CD14-positive monocyte (primary cell): ENCODE data around the gene ARHGEF10L. TPM values are rescaled to one million over a fixed set of nuclear protein-coding genes. Genes with fewer than 3 reads are reported as not detected.

Experiments used
- DNase-seq, 3 donors: peaks; one replicate each; pipeline ENCODE4 v3.0.0-alpha.2; 2011 to 2022
- H2AFZ ChIP-seq: 2 replicates; pipeline ENCODE4 v1.6.0; 2012; ENCODE audit warnings: mild to moderate bottlenecking, low read depth, low read length, inconsistent platforms; ENCODE audit not compliant: insufficient read depth, poor library complexity, severe bottlenecking
- H3K27ac ChIP-seq, 2 donors: 1 replicate in 1 of 2; 2 replicates in 1 of 2; pipeline ENCODE4 v1.5.1; 2012 to 2013; ENCODE audit warnings: low read length in 2 of 2, control low read depth in 1 of 2, inconsistent platforms in 1 of 2, low read depth in 1 of 2, mild to moderate bottlenecking in 1 of 2
- H3K27me3 ChIP-seq, 2 donors: one replicate each; pipeline versions ENCODE4 v1.6.0 to v1.6.1; 2011 to 2013; ENCODE audit warnings: low read length in 2 of 2; ENCODE audit not compliant: control insufficient read depth in 2 of 2, insufficient read depth in 2 of 2
- H3K36me3 ChIP-seq, 2 donors: replicated peaks in 1 of 2; 1 replicate in 1 of 2; 2 replicates in 1 of 2; pipeline versions ENCODE4 v1.5.1 to v1.6.1; 2012 to 2013; ENCODE audit warnings: low read length in 2 of 2, control low read depth in 1 of 2, inconsistent platforms in 1 of 2, mild to moderate bottlenecking in 1 of 2; ENCODE audit not compliant: insufficient read depth in 2 of 2, control insufficient read depth in 1 of 2
- H3K4me1 ChIP-seq, 2 donors: 1 replicate in 1 of 2; 2 replicates in 1 of 2; pipeline versions ENCODE4 v1.5.1 to v1.6.1; 2012 to 2013; ENCODE audit warnings: low read length in 2 of 2, control low read depth in 1 of 2, inconsistent platforms in 1 of 2, mild to moderate bottlenecking in 1 of 2, moderate library complexity in 1 of 2; ENCODE audit not compliant: insufficient read depth in 2 of 2, control insufficient read depth in 1 of 2
- H3K4me2 ChIP-seq: replicated peaks from 2 replicates; pipeline ENCODE3; 2012; ENCODE audit warnings: low read length, moderate library complexity, mild to moderate bottlenecking; ENCODE audit not compliant: poor library complexity, severe bottlenecking; ENCODE audit errors: extremely low read depth
- H3K4me3 ChIP-seq, 3 experiments: fragments of 200-600 bp in 1 of 3; sonication (generic) in 1 of 3; replicated peaks in 1 of 3; 1 replicate in 2 of 3; 2 replicates in 1 of 3; pipeline ENCODE4 v1.5.1; 2011 to 2013; ENCODE audit warnings: low read length in 3 of 3, mild to moderate bottlenecking in 3 of 3, control low read depth in 2 of 3, low read depth in 2 of 3, inconsistent platforms in 1 of 3, moderate library complexity in 1 of 3
- H3K79me2 ChIP-seq: 2 replicates; pipeline ENCODE4 v1.6.0; 2012; ENCODE audit warnings: mild to moderate bottlenecking, control low read depth, inconsistent platforms, low read length, moderate library complexity; ENCODE audit not compliant: insufficient read depth
- H3K9ac ChIP-seq: 2 replicates; pipeline ENCODE4 v1.6.0; 2017; ENCODE audit warnings: low read length, mild to moderate bottlenecking; ENCODE audit not compliant: insufficient read depth, poor library complexity, severe bottlenecking
- H3K9me3 ChIP-seq, 2 donors: replicated peaks in 1 of 2; 1 replicate in 1 of 2; 2 replicates in 1 of 2; pipeline versions ENCODE4 v1.5.1 to v1.6.1; 2012 to 2013; ENCODE audit warnings: low read length in 2 of 2, control low read depth in 1 of 2; ENCODE audit not compliant: control insufficient read depth in 1 of 2, insufficient read depth in 1 of 2
- H4K20me1 ChIP-seq: 2 replicates; pipeline ENCODE4 v1.6.0; 2012; ENCODE audit warnings: mild to moderate bottlenecking, low read length, control low read depth, moderate library complexity; ENCODE audit not compliant: insufficient read depth
- H3K27ac Mint-ChIP-seq, 7 donors: one replicate each; pipeline ENCODE4 v1.8.0; 2020; ENCODE audit warnings: mild to moderate bottlenecking in 7 of 7, mixed read lengths in 7 of 7, moderate library complexity in 6 of 7, inconsistent platforms in 2 of 7
- H3K27me3 Mint-ChIP-seq, 3 donors: one replicate each; pipeline ENCODE4 v1.8.0; 2021 to 2022; ENCODE audit warnings: low read depth in 3 of 3, mild to moderate bottlenecking in 3 of 3, mixed read lengths in 3 of 3, moderate library complexity in 3 of 3, inconsistent platforms in 1 of 3
- H3K36me3 Mint-ChIP-seq, 2 donors: one replicate each; pipeline ENCODE4 v1.8.0; 2020; ENCODE audit warnings: mixed read lengths in 2 of 2, inconsistent platforms in 1 of 2, mild to moderate bottlenecking in 1 of 2
- H3K4me1 Mint-ChIP-seq: one replicate; pipeline ENCODE4 v1.8.0; 2020; ENCODE audit warnings: mild to moderate bottlenecking, mixed read lengths
- H3K4me3 Mint-ChIP-seq, 2 donors: one replicate each; pipeline ENCODE4 v1.8.0; 2020; ENCODE audit warnings: mild to moderate bottlenecking in 2 of 2, mixed read lengths in 2 of 2, moderate library complexity in 1 of 2
- H3K9me3 Mint-ChIP-seq, 7 donors: one replicate each; pipeline ENCODE4 v1.8.0; 2020 to 2022; ENCODE audit warnings: mixed read lengths in 7 of 7, mild to moderate bottlenecking in 6 of 7, moderate library complexity in 6 of 7, inconsistent platforms in 2 of 7
- whole genome bisulfite sequencing: methylation state at CpG from one replicate; pipeline ENCODE4 v1.1.5; 2013; ENCODE audit warnings: missing lambda C conversion rate; ENCODE audit not compliant: insufficient coverage; 5-methylcytosine and 5-hydroxymethylcytosine counted together
- intact Hi-C, 2 donors: fragments of 100-400 bp; cut with micrococcal nuclease; formaldehyde crosslinking; loops; one replicate each; pipeline versions ENCODE4 v1.15.0 to v1.15.1; 2023
- polyA plus RNA-seq, 3 donors: library from polyadenylated mRNA; depleted of rRNA in 1 of 3; unstranded in 2 of 3; stranded (reverse) in 1 of 3; fragments of 300-500 nt in 2 of 3; fragments of >200 nt in 1 of 3; fragmentation: Illumina TruSeq in 2 of 3; gene quantifications; 1 replicate in 2 of 3; 2 replicates in 1 of 3; pipeline ENCODE4 v1.2.3, GENCODE V29; 2012 to 2021
- TF ChIP-seq, protein P1 (sequence below): fragments of 200-600 bp; IDR thresholded peaks from one replicate; pipeline ENCODE4 v1.8.0; 2022; ENCODE audit warnings: antibody characterized with exemption, mild to moderate bottlenecking

The ARHGEF10L gene
- polyA plus RNA-seq, 3 donors = 20.7 to 95.7 (median 23.7) TPM

DNA sequence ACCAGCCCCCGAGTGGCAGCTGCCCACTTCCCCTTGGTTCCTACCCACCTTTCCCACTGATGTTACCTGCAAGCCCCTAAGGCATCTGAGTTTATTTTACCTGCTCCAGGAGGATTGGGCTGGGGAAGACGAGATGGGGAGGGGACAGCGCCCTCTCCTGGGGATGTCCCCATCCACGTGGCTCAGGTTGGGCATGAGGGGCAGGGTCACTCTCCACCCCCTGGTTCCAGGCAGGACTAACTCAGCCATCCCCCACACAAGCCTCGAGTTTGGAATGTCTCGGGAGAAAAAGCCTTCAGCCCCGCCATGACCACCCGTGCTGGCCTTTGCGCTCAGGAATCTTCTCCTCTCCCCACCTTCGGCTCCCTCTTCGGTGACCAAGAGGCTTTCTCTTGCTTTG lies 90.0 kb downstream of the ARHGEF10L start:
- peaks cover 55% of the 10 kb centered on the region for H3K79me2 ChIP-seq
- WGBS = no CpG with 5 or more reads among the region's 11 CpGs
- DNase-seq = no peak
- intact Hi-C loops = no loop called here
- H3K9me3 Mint-ChIP-seq = no peaks in the 10 kb centered on the region
- peaks cover 76 to 82% of the 10 kb centered on the region in 2 donors for H3K36me3 ChIP-seq
- peaks cover 82% of the 10 kb centered on the region for H3K4me1 Mint-ChIP-seq
- H3K4me1 ChIP-seq = peaks cover 74 to 84% of the 10 kb centered on the region in 2 donors
- H3K9ac ChIP-seq = peak overlapping the region; percentile 79
- H3K4me2 ChIP-seq = peak overlapping the region; percentile 24
- peaks cover 6% of the 10 kb centered on the region for H4K20me1 ChIP-seq
- H3K9me3 ChIP-seq = no peaks in the 10 kb centered on the region
- H3K4me3 ChIP-seq = peak overlapping the region in 1 of 3 experiments; percentile 29
- peak overlapping the region; percentile 96 to 100 (median 99) for H3K27ac Mint-ChIP-seq
- peak overlapping the region; percentile 98 to 99 for H3K27ac ChIP-seq
- no peaks in the 10 kb centered on the region for H3K27me3 Mint-ChIP-seq
- H3K4me3 Mint-ChIP-seq = peak overlapping the region in 1 of 2 donors; percentile 42
- no peaks in the 10 kb centered on the region for H3K27me3 ChIP-seq
- TF ChIP-seq, protein P1, sequence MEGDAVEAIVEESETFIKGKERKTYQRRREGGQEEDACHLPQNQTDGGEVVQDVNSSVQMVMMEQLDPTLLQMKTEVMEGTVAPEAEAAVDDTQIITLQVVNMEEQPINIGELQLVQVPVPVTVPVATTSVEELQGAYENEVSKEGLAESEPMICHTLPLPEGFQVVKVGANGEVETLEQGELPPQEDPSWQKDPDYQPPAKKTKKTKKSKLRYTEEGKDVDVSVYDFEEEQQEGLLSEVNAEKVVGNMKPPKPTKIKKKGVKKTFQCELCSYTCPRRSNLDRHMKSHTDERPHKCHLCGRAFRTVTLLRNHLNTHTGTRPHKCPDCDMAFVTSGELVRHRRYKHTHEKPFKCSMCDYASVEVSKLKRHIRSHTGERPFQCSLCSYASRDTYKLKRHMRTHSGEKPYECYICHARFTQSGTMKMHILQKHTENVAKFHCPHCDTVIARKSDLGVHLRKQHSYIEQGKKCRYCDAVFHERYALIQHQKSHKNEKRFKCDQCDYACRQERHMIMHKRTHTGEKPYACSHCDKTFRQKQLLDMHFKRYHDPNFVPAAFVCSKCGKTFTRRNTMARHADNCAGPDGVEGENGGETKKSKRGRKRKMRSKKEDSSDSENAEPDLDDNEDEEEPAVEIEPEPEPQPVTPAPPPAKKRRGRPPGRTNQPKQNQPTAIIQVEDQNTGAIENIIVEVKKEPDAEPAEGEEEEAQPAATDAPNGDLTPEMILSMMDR = peak; percentile 36
- no peak overlapping the region for H2AFZ ChIP-seq
- peaks cover 80 to 95% of the 10 kb centered on the region in 2 donors for H3K36me3 Mint-ChIP-seq

GRCh38 chr1:17630048-17630830 lies 90.7 kb downstream of the ARHGEF10L start:
- H3K4me2 ChIP-seq = peak overlapping the region; percentile 73

More at GRCh38 chr1:17630048-17630830, 90.7 kb downstream of the ARHGEF10L start:
- peak; percentile 96 to 100 (median 99) for DNase-seq
- no peaks in the 10 kb centered on the region for H3K27me3 ChIP-seq
- intact Hi-C loops = loop anchor here (10.0 kb wide), 1 partner anchor 195 kb away; the partner anchor contains the start of gene RCC2 (in 2 of the 2)
- H3K27me3 Mint-ChIP-seq = no peaks in the 10 kb centered on the region
- H3K27ac Mint-ChIP-seq = peak overlapping the region; percentile 96 to 100 (median 99)
- TF ChIP-seq, protein P1 = no peak
- H3K9ac ChIP-seq = peak overlapping the region; percentile 79
- H3K9me3 ChIP-seq = no peaks in the 10 kb centered on the region
- H3K79me2 ChIP-seq = peaks cover 49% of the 10 kb centered on the region
- peak overlapping the region in 2 of 3 experiments; percentile 7 to 64 for H3K4me3 ChIP-seq
- H3K4me1 ChIP-seq = peaks cover 80 to 84% of the 10 kb centered on the region in 2 donors
- H3K36me3 ChIP-seq = peaks cover 76 to 81% of the 10 kb centered on the region in 2 donors
- peaks cover 79 to 95% of the 10 kb centered on the region in 2 donors for H3K36me3 Mint-ChIP-seq
- WGBS = 9% methylated on average over 13 of the region's 16 CpGs
- peak overlapping the region; percentile 17 for H2AFZ ChIP-seq
- peak overlapping the region; percentile 51 to 83 for H3K4me3 Mint-ChIP-seq
- H3K9me3 Mint-ChIP-seq = no peaks in the 10 kb centered on the region
- peaks cover 84% of the 10 kb centered on the region for H3K4me1 Mint-ChIP-seq
- H3K27ac ChIP-seq = peak overlapping the region; percentile 98 to 99
- no peaks in the 10 kb centered on the region for H4K20me1 ChIP-seq
